Activated CD4-positive, alpha-beta T cell treated with anti-CD3 and anti-CD28 coated beads, Interleukin-2, amount 50 U/mL, for 48 hours (primary cell): Measurements from ENCODE around the gene CPNE1.
"Not testable (repeated sequence)": the region's sequence is repeated elsewhere in the genome, so short reads cannot be mapped to it uniquely, and the experiment has no call there.

ENCODE experiments used
- DNase-seq, 2 experiments: peaks; one replicate each; pipeline ENCODE4 v3.0.0-alpha.2; 2020

The CPNE1 gene

GRCh38 chr20:35697696-35698297, 33.1 kb upstream of the CPNE1 start:
- DNase-seq, result no peak

- no peak for DNase-seq
Measured at GRCh38 chr20:35695978-35696377, 31.3 kb upstream of the CPNE1 start.

GRCh38 chr20:35695245-35695749, 30.6 kb upstream of the CPNE1 start:
- no peak for DNase-seq

- DNase-seq, result no peak
Measured at GRCh38 chr20:35690265-35690664, 25.6 kb upstream of the CPNE1 start.

GRCh38 chr20:35686872-35687271, 22.2 kb upstream of the CPNE1 start:
- DNase-seq, result peak in 1 of 2 experiments; percentile 21

- not testable (repeated sequence) for DNase-seq
Measured at GRCh38 chr20:35685368-35685767, 20.7 kb upstream of the CPNE1 start.

- no peak for DNase-seq
Measured at GRCh38 chr20:35681960-35682359, 17.3 kb upstream of the CPNE1 start.

GRCh38 chr20:35680452-35681183, 15.9 kb upstream of the CPNE1 start:
- no peak for DNase-seq

- DNase-seq, result no peak
Measured at GRCh38 chr20:35674921-35675320, 10.2 kb upstream of the CPNE1 start.

GRCh38 chr20:35673884-35674283, 9.2 kb upstream of the CPNE1 start:
- no peak for DNase-seq

- DNase-seq, result no peak
Measured at GRCh38 chr20:35669681-35670080, 5.0 kb upstream of the CPNE1 start.

GRCh38 chr20:35669221-35669620, 4.5 kb upstream of the CPNE1 start:
- DNase-seq, result no peak

GRCh38 chr20:35665949-35666288, 1.2 kb upstream of the CPNE1 start:
- no peak for DNase-seq

- peak; percentile 56 to 65 for DNase-seq
Measured at GRCh38 chr20:35663516-35664465, 909 bp downstream of the CPNE1 start.

- no peak for DNase-seq
Measured at GRCh38 chr20:35662551-35662950, 2.1 kb downstream of the CPNE1 start.

- DNase-seq, result no peak
Measured at GRCh38 chr20:35661908-35662307, 2.8 kb downstream of the CPNE1 start.

- no peak for DNase-seq
Measured at GRCh38 chr20:35661053-35661452, 3.6 kb downstream of the CPNE1 start.

GRCh38 chr20:35660122-35660937, 4.4 kb downstream of the CPNE1 start:
- DNase-seq, result peak; percentile 54 to 57

- DNase-seq, result no peak
Measured at GRCh38 chr20:35657271-35657670, 7.4 kb downstream of the CPNE1 start.

- DNase-seq, result no peak
Measured at GRCh38 chr20:35654415-35654814, 10.3 kb downstream of the CPNE1 start.

- DNase-seq, result no peak
Measured at GRCh38 chr20:35653893-35654292, 10.8 kb downstream of the CPNE1 start.

GRCh38 chr20:35653430-35653734, 11.3 kb downstream of the CPNE1 start:
- no peak for DNase-seq
